Neural cell (in vitro differentiated cells): ENCODE data around the gene ATG4D. TPM values are rescaled to one million over a fixed set of nuclear protein-coding genes. Genes with fewer than 3 reads are reported as not detected.

Experiments
- H2AFZ ChIP-seq: fragments of 200-600, 300-800 bp; sonication (generic), shearing (Covaris generic); 2 replicates; pipeline ENCODE4 v1.6.0; 2014; ENCODE audit warnings: low read depth, mild to moderate bottlenecking, antibody characterized with exemption, low read length, moderate library complexity
- H3F3A ChIP-seq: fragments of 200-600 bp; shearing (Covaris generic); 2 replicates; pipeline ENCODE4 v1.6.1; 2016; ENCODE audit warnings: mild to moderate bottlenecking, moderate library complexity, mixed read lengths, antibody characterized with exemption, low read length; ENCODE audit not compliant: insufficient read depth, poor library complexity, severe bottlenecking
- H3K27ac ChIP-seq: fragments of 200-600, 300-800 bp; sonication (generic), shearing (Covaris generic); 2 replicates; pipeline ENCODE4 v1.5.1; 2014; ENCODE audit warnings: mild to moderate bottlenecking, low read length, moderate library complexity
- H3K27me3 ChIP-seq: fragments of 300-800, 200-600 bp; sonication (generic), shearing (Covaris generic); 2 replicates; pipeline ENCODE4 v1.6.0; 2014; ENCODE audit warnings: mild to moderate bottlenecking, low read depth, low read length, moderate library complexity; ENCODE audit not compliant: insufficient read depth
- H3K36me3 ChIP-seq: fragments of 300-800, 200-600 bp; sonication (generic), shearing (Covaris generic); 2 replicates; pipeline ENCODE4 v1.5.1; 2014; ENCODE audit warnings: mild to moderate bottlenecking, antibody characterized with exemption, low read length, moderate library complexity; ENCODE audit not compliant: insufficient read depth
- H3K4me2 ChIP-seq: fragments of 300-800, 200-600 bp; sonication (generic), shearing (Covaris generic); 2 replicates; pipeline ENCODE4 v1.6.0; 2014; ENCODE audit warnings: mild to moderate bottlenecking, low read length
- H3K4me3 ChIP-seq: fragments of 300-800, 200-600 bp; sonication (generic), shearing (Covaris generic); 2 replicates; pipeline ENCODE4 v1.5.1; 2014; ENCODE audit warnings: mild to moderate bottlenecking, low read length, moderate library complexity
- H3K79me2 ChIP-seq: fragments of 200-600 bp; shearing (Covaris generic); replicated peaks from 2 replicates; pipeline ENCODE4 v1.6.0; 2014; ENCODE audit warnings: mild to moderate bottlenecking, low read length, moderate library complexity; ENCODE audit not compliant: insufficient read depth
- H3K9ac ChIP-seq: fragments of 300-800, 200-600 bp; sonication (generic), shearing (Covaris generic); 2 replicates; pipeline ENCODE4 v1.6.1; 2016; ENCODE audit warnings: mild to moderate bottlenecking, low read length, mixed read lengths
- H3K9me2 ChIP-seq: fragments of 200-600 bp; shearing (Covaris generic); 2 replicates; pipeline ENCODE4 v1.6.1; 2016; ENCODE audit warnings: mild to moderate bottlenecking, low read length, mixed read lengths; ENCODE audit not compliant: insufficient read depth
- H3K9me3 ChIP-seq: fragments of 200-600, 300-800 bp; sonication (generic), shearing (Covaris generic); 2 replicates; pipeline ENCODE4 v1.6.1; 2016; ENCODE audit warnings: mild to moderate bottlenecking, mixed run types, low read length, moderate library complexity, mixed read lengths
- H4K20me1 ChIP-seq: fragments of 200-600 bp; shearing (Covaris generic); 2 replicates; pipeline ENCODE4 v1.6.1; 2016; ENCODE audit warnings: mild to moderate bottlenecking, mixed run types; ENCODE audit not compliant: insufficient read depth
- EP300 ChIP-seq: fragments of 450-650 bp; conservative IDR thresholded peaks from 2 replicates; pipeline ENCODE4 v1.6.1; 2014; ENCODE audit warnings: antibody characterized with exemption, mild to moderate bottlenecking, moderate library complexity; ENCODE audit not compliant: poor library complexity, severe bottlenecking
- EZH2 ChIP-seq: fragments of 200-600, 300-800 bp; shearing (Covaris generic), sonication (generic); IDR thresholded peaks from 2 replicates; pipeline ENCODE4 v1.6.1; 2014; ENCODE audit warnings: antibody characterized with exemption, low read length, borderline replicate concordance, mild to moderate bottlenecking; ENCODE audit not compliant: insufficient read depth, poor library complexity, severe bottlenecking
- MXI1 ChIP-seq: fragments of 450-650 bp; conservative IDR thresholded peaks from 2 replicates; pipeline ENCODE4 v1.6.1; 2014; ENCODE audit warnings: antibody characterized with exemption, mild to moderate bottlenecking; ENCODE audit not compliant: poor library complexity, severe bottlenecking
- POLR2AphosphoS5 ChIP-seq: IDR thresholded peaks from 2 replicates; pipeline ENCODE4 v1.6.1; 2012
- RAD21 ChIP-seq: fragments of 450-650 bp; conservative IDR thresholded peaks from 2 replicates; pipeline ENCODE4 v1.6.1; 2014; ENCODE audit warnings: antibody characterized with exemption, mild to moderate bottlenecking, moderate library complexity
- REST ChIP-seq: IDR thresholded peaks from 2 replicates; pipeline ENCODE4 v1.6.1; 2012; ENCODE audit warnings: borderline replicate concordance
- SMC3 ChIP-seq: fragments of 450-650 bp; conservative IDR thresholded peaks from 2 replicates; pipeline ENCODE4 v1.6.1; 2014; ENCODE audit warnings: antibody characterized with exemption, mild to moderate bottlenecking, moderate library complexity; ENCODE audit not compliant: poor library complexity
- TAF1 ChIP-seq: IDR thresholded peaks from 2 replicates; pipeline ENCODE4 v1.6.1; 2012; ENCODE audit warnings: low read depth
- polyA plus RNA-seq: library from polyadenylated mRNA; depleted of rRNA; stranded (reverse); fragments of >200 nt; gene quantifications from 2 replicates; pipeline ENCODE4 v1.2.3, GENCODE V29; 2014
- TF ChIP-seq, protein P1 (sequence below): fragments of 450-650 bp; IDR thresholded peaks from 2 replicates; pipeline ENCODE4 v1.5.1; 2014; ENCODE audit warnings: antibody characterized with exemption, mild to moderate bottlenecking, moderate library complexity; ENCODE audit not compliant: poor library complexity, severe bottlenecking

ATG4D gene
- polyA plus RNA-seq, 1 donor from 2014 or later = 50.2 TPM

GRCh38 chr19:10553943-10554381 lies 10.3 kb downstream of the ATG4D start:
- Histone ChIP-seq H2AFZ (no peak overlapping the region), H3F3A (no peaks in the 10 kb centered on the region), H3K36me3 (peaks cover 7% of the 10 kb centered on the region), H3K4me2 (no peak overlapping the region), H3K27ac (no peak overlapping the region), H3K4me3 (no peak overlapping the region), H3K27me3 (no peaks in the 10 kb centered on the region), H3K79me2 (no peaks in the 10 kb centered on the region), H3K9me2 (no peaks in the 10 kb centered on the region), H4K20me1 (no peaks in the 10 kb centered on the region), H3K9ac (no peak overlapping the region), H3K9me3 (no peaks in the 10 kb centered on the region)
- no peak for TF ChIP-seq POLR2AphosphoS5
- no peak for TF ChIP-seq TAF1
- TF ChIP-seq SMC3 = no peak
- TF ChIP-seq MXI1 = no peak
- TF ChIP-seq, protein P1, sequence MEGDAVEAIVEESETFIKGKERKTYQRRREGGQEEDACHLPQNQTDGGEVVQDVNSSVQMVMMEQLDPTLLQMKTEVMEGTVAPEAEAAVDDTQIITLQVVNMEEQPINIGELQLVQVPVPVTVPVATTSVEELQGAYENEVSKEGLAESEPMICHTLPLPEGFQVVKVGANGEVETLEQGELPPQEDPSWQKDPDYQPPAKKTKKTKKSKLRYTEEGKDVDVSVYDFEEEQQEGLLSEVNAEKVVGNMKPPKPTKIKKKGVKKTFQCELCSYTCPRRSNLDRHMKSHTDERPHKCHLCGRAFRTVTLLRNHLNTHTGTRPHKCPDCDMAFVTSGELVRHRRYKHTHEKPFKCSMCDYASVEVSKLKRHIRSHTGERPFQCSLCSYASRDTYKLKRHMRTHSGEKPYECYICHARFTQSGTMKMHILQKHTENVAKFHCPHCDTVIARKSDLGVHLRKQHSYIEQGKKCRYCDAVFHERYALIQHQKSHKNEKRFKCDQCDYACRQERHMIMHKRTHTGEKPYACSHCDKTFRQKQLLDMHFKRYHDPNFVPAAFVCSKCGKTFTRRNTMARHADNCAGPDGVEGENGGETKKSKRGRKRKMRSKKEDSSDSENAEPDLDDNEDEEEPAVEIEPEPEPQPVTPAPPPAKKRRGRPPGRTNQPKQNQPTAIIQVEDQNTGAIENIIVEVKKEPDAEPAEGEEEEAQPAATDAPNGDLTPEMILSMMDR = no peak
- TF ChIP-seq EZH2 = no peak
- TF ChIP-seq RAD21 = no peak
- TF ChIP-seq EP300 = no peak
- no peak for TF ChIP-seq REST

- Histone ChIP-seq H3K27ac (no peak overlapping the region), H3K27me3 (no peaks in the 10 kb centered on the region), H3K79me2 (no peaks in the 10 kb centered on the region), H4K20me1 (no peaks in the 10 kb centered on the region), H3K36me3 (peaks cover 7% of the 10 kb centered on the region), H2AFZ (no peak overlapping the region), H3K9me3 (no peaks in the 10 kb centered on the region), H3F3A (no peaks in the 10 kb centered on the region), H3K9me2 (no peaks in the 10 kb centered on the region), H3K4me2 (no peak overlapping the region), H3K9ac (no peak overlapping the region), H3K4me3 (no peak overlapping the region)
- TF ChIP-seq, protein P1 = no peak
- TF ChIP-seq EZH2 (no peak), SMC3 (no peak), RAD21 (no peak), EP300 (no peak), TAF1 (no peak), REST (no peak), POLR2AphosphoS5 (no peak), MXI1 (no peak)
Measured at GRCh38 chr19:10554760-10555609, 11.3 kb downstream of the ATG4D start.
